B cell (primary cell): ENCODE results near the gene ARHGAP35.

Experiments
- CTCF ChIP-seq: fragments of 200-600 bp; IDR thresholded peaks from one replicate; pipeline ENCODE4 v1.8.0; 2022; ENCODE audit warnings: antibody characterized with exemption, mild to moderate bottlenecking
- EZH2 ChIP-seq: IDR thresholded peaks from 2 replicates; pipeline ENCODE4 v1.6.1; 2012; ENCODE audit warnings: borderline replicate concordance, low read depth, mild to moderate bottlenecking, moderate library complexity, low read length; ENCODE audit not compliant: insufficient read depth, poor library complexity, severe bottlenecking

DNA sequence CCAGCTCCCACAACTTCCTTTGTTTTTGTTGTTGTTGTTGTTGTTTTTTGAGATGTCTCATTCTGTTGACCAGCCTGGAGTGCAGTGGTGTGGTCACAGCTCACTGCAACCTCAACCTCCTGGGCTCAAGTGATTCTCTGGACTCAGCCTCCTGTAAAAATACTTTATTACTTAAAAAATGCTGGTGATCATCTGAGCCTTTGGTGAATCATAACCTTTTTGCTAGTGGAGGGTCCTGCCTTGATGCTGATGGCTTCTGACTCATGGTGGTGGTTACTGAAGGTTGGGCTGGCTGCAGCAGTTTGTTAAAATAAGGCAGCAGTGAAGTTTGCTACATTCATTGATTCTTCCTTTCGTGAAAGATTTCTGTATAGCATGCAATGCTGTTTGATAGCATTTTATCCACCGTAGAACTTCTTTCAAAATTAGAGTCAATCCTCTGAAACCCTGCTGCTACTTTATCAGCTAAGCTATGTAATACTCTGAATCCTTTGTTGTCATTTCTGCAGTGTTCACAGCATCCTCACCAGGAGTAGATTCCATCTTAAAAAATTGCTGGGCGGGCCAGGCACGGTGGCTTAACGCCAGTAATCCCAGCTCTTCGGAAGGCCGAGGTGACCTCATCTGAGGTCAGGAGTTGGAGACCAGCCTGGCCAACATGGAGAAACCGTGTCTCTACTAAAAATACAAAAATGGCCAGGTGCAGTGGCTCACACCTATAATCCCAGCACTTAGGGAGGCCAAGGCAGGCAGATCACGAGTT, 18.0 kb downstream of the ARHGAP35 start:
- TF ChIP-seq CTCF (no peak), EZH2 (no peak)
